ENCODE results near the gene KIAA1671. TPM values are rescaled to one million over a fixed set of nuclear protein-coding genes. Genes with fewer than 3 reads are reported as not detected.

The KIAA1671 gene
- total RNA-seq, 2 experiments from 2014 or later, result 35.0 to 35.5 TPM

- POLR2A ChIA-PET, result no interaction called here
- peaks cover 6% of the 10 kb centered on the region for H3K36me3 Mint-ChIP-seq (ENCODE audit: low read depth)
- no peak overlapping the region for H3K4me3 Mint-ChIP-seq
- H3K27ac Mint-ChIP-seq, result no peak overlapping the region
- H3K27me3 Mint-ChIP-seq, result no peaks in the 10 kb centered on the region
- H3K9me3 Mint-ChIP-seq, result no peaks in the 10 kb centered on the region
- no peak for DNase-seq
- CTCF ChIA-PET, result no interaction called here
- peaks cover 17% of the 10 kb centered on the region for H3K4me1 Mint-ChIP-seq
These were observed 160.8 kb downstream of the KIAA1671 start for GRCh38 chr22:25113316-25113721.

GRCh38 chr22:25114369-25115362, 162.2 kb downstream of the KIAA1671 start:
- no peaks in the 10 kb centered on the region for H3K27me3 Mint-ChIP-seq
- H3K36me3 Mint-ChIP-seq (ENCODE audit: low read depth), result peaks cover 4% of the 10 kb centered on the region
- ChIA-PET CTCF (interaction anchor here (0.6 kb wide), 1 partner anchor 195 kb away, joined by 3 read pairs; no protein-coding TSS in a partner anchor), POLR2A (no interaction called here)
- no peak overlapping the region for H3K4me3 Mint-ChIP-seq
- no peak for DNase-seq
- peaks cover 17% of the 10 kb centered on the region for H3K4me1 Mint-ChIP-seq
- H3K9me3 Mint-ChIP-seq, result no peaks in the 10 kb centered on the region
- H3K27ac Mint-ChIP-seq, result no peak overlapping the region

- POLR2A ChIA-PET, result no interaction called here
- CTCF ChIA-PET, result no interaction called here
- no peak overlapping the region for H3K27ac Mint-ChIP-seq
- peaks cover 4% of the 10 kb centered on the region for H3K36me3 Mint-ChIP-seq (ENCODE audit: low read depth)
- no peaks in the 10 kb centered on the region for H3K4me1 Mint-ChIP-seq
- no peaks in the 10 kb centered on the region for H3K9me3 Mint-ChIP-seq
- H3K27me3 Mint-ChIP-seq, result no peaks in the 10 kb centered on the region
- no peak for DNase-seq
- H3K4me3 Mint-ChIP-seq, result no peak overlapping the region
These were observed 167.1 kb downstream of the KIAA1671 start for GRCh38 chr22:25119609-25120008.

- Mint-ChIP-seq H3K36me3 (ENCODE audit: low read depth) (peaks cover 4% of the 10 kb centered on the region), H3K27ac (no peak overlapping the region), H3K9me3 (no peaks in the 10 kb centered on the region), H3K27me3 (no peaks in the 10 kb centered on the region), H3K4me1 (no peaks in the 10 kb centered on the region), H3K4me3 (no peak overlapping the region)
- ChIA-PET POLR2A (no interaction called here), CTCF (no interaction called here)
- no peak for DNase-seq
These were observed 167.6 kb downstream of the KIAA1671 start for GRCh38 chr22:25120093-25120561.

GRCh38 chr22:25120761-25121212, 168.3 kb downstream of the KIAA1671 start:
- H3K9me3 Mint-ChIP-seq, result no peaks in the 10 kb centered on the region
- POLR2A ChIA-PET, result no interaction called here
- no peak overlapping the region for H3K4me3 Mint-ChIP-seq
- DNase-seq, result no peak
- CTCF ChIA-PET, result no interaction called here
- no peak overlapping the region for H3K27ac Mint-ChIP-seq
- peaks cover 4% of the 10 kb centered on the region for H3K36me3 Mint-ChIP-seq (ENCODE audit: low read depth)
- H3K4me1 Mint-ChIP-seq, result no peaks in the 10 kb centered on the region
- H3K27me3 Mint-ChIP-seq, result no peaks in the 10 kb centered on the region

- ChIA-PET CTCF (no interaction called here), POLR2A (no interaction called here)
- no peaks in the 10 kb centered on the region for H3K27me3 Mint-ChIP-seq
- H3K27ac Mint-ChIP-seq, result no peak overlapping the region
- no peaks in the 10 kb centered on the region for H3K9me3 Mint-ChIP-seq
- H3K36me3 Mint-ChIP-seq (ENCODE audit: low read depth), result peaks cover 4% of the 10 kb centered on the region
- no peak overlapping the region for H3K4me3 Mint-ChIP-seq
- H3K4me1 Mint-ChIP-seq, result no peaks in the 10 kb centered on the region
- no peak for DNase-seq
These were observed 169.7 kb downstream of the KIAA1671 start for GRCh38 chr22:25122136-25122764.

GRCh38 chr22:25123677-25124076, 171.2 kb downstream of the KIAA1671 start:
- DNase-seq, result no peak
- no peak overlapping the region for H3K4me3 Mint-ChIP-seq
- ChIA-PET CTCF (interaction anchor here (0.7 kb wide), 1 partner anchor 609 kb away, joined by 6 read pairs; no protein-coding TSS in a partner anchor), POLR2A (no interaction called here)
- H3K36me3 Mint-ChIP-seq (ENCODE audit: low read depth), result peaks cover 3% of the 10 kb centered on the region
- H3K9me3 Mint-ChIP-seq, result no peaks in the 10 kb centered on the region
- no peaks in the 10 kb centered on the region for H3K27me3 Mint-ChIP-seq
- no peak overlapping the region for H3K27ac Mint-ChIP-seq
- H3K4me1 Mint-ChIP-seq, result no peaks in the 10 kb centered on the region

- DNase-seq, result no peak
- Mint-ChIP-seq H3K36me3 (ENCODE audit: low read depth) (no peaks in the 10 kb centered on the region), H3K27me3 (no peaks in the 10 kb centered on the region), H3K4me3 (no peak overlapping the region), H3K27ac (no peak overlapping the region), H3K4me1 (no peaks in the 10 kb centered on the region), H3K9me3 (no peaks in the 10 kb centered on the region)
- CTCF ChIA-PET, result no interaction called here
- POLR2A ChIA-PET, result no interaction called here
These were observed 173.3 kb downstream of the KIAA1671 start for GRCh38 chr22:25125693-25126357.

- H3K4me3 Mint-ChIP-seq, result no peak overlapping the region
- POLR2A ChIA-PET, result no interaction called here
- no peaks in the 10 kb centered on the region for H3K36me3 Mint-ChIP-seq (ENCODE audit: low read depth)
- H3K9me3 Mint-ChIP-seq, result no peaks in the 10 kb centered on the region
- DNase-seq, result no peak
- no peaks in the 10 kb centered on the region for H3K27me3 Mint-ChIP-seq
- H3K27ac Mint-ChIP-seq, result no peak overlapping the region
- H3K4me1 Mint-ChIP-seq, result no peaks in the 10 kb centered on the region
- CTCF ChIA-PET, result no interaction called here
These were observed 174.0 kb downstream of the KIAA1671 start for GRCh38 chr22:25126510-25126909.

GRCh38 chr22:25127318-25127717, 174.8 kb downstream of the KIAA1671 start:
- H3K36me3 Mint-ChIP-seq (ENCODE audit: low read depth), result no peaks in the 10 kb centered on the region
- ChIA-PET POLR2A (no interaction called here), CTCF (no interaction called here)
- DNase-seq, result no peak
- no peaks in the 10 kb centered on the region for H3K27me3 Mint-ChIP-seq
- H3K4me3 Mint-ChIP-seq, result no peak overlapping the region
- no peak overlapping the region for H3K27ac Mint-ChIP-seq
- H3K4me1 Mint-ChIP-seq, result no peaks in the 10 kb centered on the region
- no peaks in the 10 kb centered on the region for H3K9me3 Mint-ChIP-seq

- H3K9me3 Mint-ChIP-seq, result no peaks in the 10 kb centered on the region
- DNase-seq, result no peak
- CTCF ChIA-PET, result no interaction called here
- H3K4me1 Mint-ChIP-seq, result peaks cover 4% of the 10 kb centered on the region
- no peaks in the 10 kb centered on the region for H3K27me3 Mint-ChIP-seq
- H3K36me3 Mint-ChIP-seq (ENCODE audit: low read depth), result no peaks in the 10 kb centered on the region
- no peak overlapping the region for H3K4me3 Mint-ChIP-seq
- POLR2A ChIA-PET, result no interaction called here
- H3K27ac Mint-ChIP-seq, result no peak overlapping the region
These were observed 177.9 kb downstream of the KIAA1671 start for GRCh38 chr22:25130462-25130861.

GRCh38 chr22:25131198-25131887, 178.8 kb downstream of the KIAA1671 start:
- Mint-ChIP-seq H3K36me3 (ENCODE audit: low read depth) (no peaks in the 10 kb centered on the region), H3K9me3 (no peaks in the 10 kb centered on the region), H3K4me1 (peaks cover 4% of the 10 kb centered on the region), H3K4me3 (no peak overlapping the region), H3K27me3 (no peaks in the 10 kb centered on the region), H3K27ac (no peak overlapping the region)
- CTCF ChIA-PET, result no interaction called here
- POLR2A ChIA-PET, result no interaction called here
- no peak for DNase-seq

GRCh38 chr22:25134028-25134427, 181.5 kb downstream of the KIAA1671 start:
- H3K27ac Mint-ChIP-seq, result no peak overlapping the region
- no peak for DNase-seq
- CTCF ChIA-PET, result no interaction called here

More at GRCh38 chr22:25134028-25134427, 181.5 kb downstream of the KIAA1671 start:
- peaks cover 4% of the 10 kb centered on the region for H3K9me3 Mint-ChIP-seq
- no peaks in the 10 kb centered on the region for H3K27me3 Mint-ChIP-seq
- H3K4me3 Mint-ChIP-seq, result no peak overlapping the region
- H3K4me1 Mint-ChIP-seq, result peaks cover 4% of the 10 kb centered on the region
- POLR2A ChIA-PET, result no interaction called here
- peaks cover 14% of the 10 kb centered on the region for H3K36me3 Mint-ChIP-seq (ENCODE audit: low read depth)
